Activated CD8-positive, alpha-beta memory T cell treated with anti-CD3 and anti-CD28 coated beads for 48 hours (primary cell): ENCODE measurements around the gene DAPK2.

ENCODE experiments used
- DNase-seq, 3 experiments: peaks; one replicate each; pipeline ENCODE4 v3.0.0-alpha.2; 2020; ENCODE audit warnings: low read depth in 2 of 3, low spot score in 2 of 3

Gene DAPK2

GRCh38 chr15:63998489-63998888 is 47.8 kb downstream of the DAPK2 start:
- no peak for DNase-seq

- DNase-seq, result no peak
Measured at GRCh38 chr15:63997715-63998442, 48.4 kb downstream of the DAPK2 start.

GRCh38 chr15:63996794-63997357 is 49.4 kb downstream of the DAPK2 start:
- no peak for DNase-seq

- no peak for DNase-seq
Measured at GRCh38 chr15:63995789-63996188, 50.5 kb downstream of the DAPK2 start.

GRCh38 chr15:63994073-63994600 is 52.1 kb downstream of the DAPK2 start:
- DNase-seq, result no peak

- no peak for DNase-seq
Measured at GRCh38 chr15:63992300-63992699, 54.0 kb downstream of the DAPK2 start.

GRCh38 chr15:63991706-63992105 is 54.6 kb downstream of the DAPK2 start:
- no peak for DNase-seq

- DNase-seq, result no peak
Measured at GRCh38 chr15:63990454-63990853, 55.8 kb downstream of the DAPK2 start.

- no peak for DNase-seq
Measured at GRCh38 chr15:63987796-63988378, 58.4 kb downstream of the DAPK2 start.

- no peak for DNase-seq
Measured at GRCh38 chr15:63986751-63987341, 59.4 kb downstream of the DAPK2 start.

- no peak for DNase-seq
Measured at GRCh38 chr15:63986185-63986680, 60.1 kb downstream of the DAPK2 start.

GRCh38 chr15:63985221-63986184 is 60.8 kb downstream of the DAPK2 start:
- DNase-seq, result no peak

- no peak for DNase-seq
Measured at GRCh38 chr15:63984331-63984730, 62.0 kb downstream of the DAPK2 start.

- DNase-seq, result no peak
Measured at GRCh38 chr15:63983061-63983711, 63.1 kb downstream of the DAPK2 start.

- no peak for DNase-seq
Measured at GRCh38 chr15:63982381-63982854, 63.9 kb downstream of the DAPK2 start.

- no peak for DNase-seq
Measured at GRCh38 chr15:63981596-63982320, 64.5 kb downstream of the DAPK2 start.

- DNase-seq, result no peak
Measured at GRCh38 chr15:63979262-63979793, 67.0 kb downstream of the DAPK2 start.

GRCh38 chr15:63978511-63979261 is 67.6 kb downstream of the DAPK2 start:
- DNase-seq, result no peak
